GM11168 (cell line): ENCODE measurements around the gene TMEM39B.
"Not testable (repeated sequence)": the region's sequence is repeated elsewhere in the genome, so short reads cannot be mapped to it uniquely, and the experiment has no call there.

Experiments
- in situ Hi-C: fragments of 300-500 bp; cut with MboI; formaldehyde crosslinking; loops from one replicate; pipeline ENCODE4 v1.12.0; 2022; ENCODE audit warnings: low sequenced_read_pairs; ENCODE audit not compliant: unreplicated experiment

TMEM39B gene

GRCh38 chr1:32066489-32066873 lies 6.3 kb upstream of the TMEM39B start:
- in situ Hi-C loops: no loop called here

DNA sequence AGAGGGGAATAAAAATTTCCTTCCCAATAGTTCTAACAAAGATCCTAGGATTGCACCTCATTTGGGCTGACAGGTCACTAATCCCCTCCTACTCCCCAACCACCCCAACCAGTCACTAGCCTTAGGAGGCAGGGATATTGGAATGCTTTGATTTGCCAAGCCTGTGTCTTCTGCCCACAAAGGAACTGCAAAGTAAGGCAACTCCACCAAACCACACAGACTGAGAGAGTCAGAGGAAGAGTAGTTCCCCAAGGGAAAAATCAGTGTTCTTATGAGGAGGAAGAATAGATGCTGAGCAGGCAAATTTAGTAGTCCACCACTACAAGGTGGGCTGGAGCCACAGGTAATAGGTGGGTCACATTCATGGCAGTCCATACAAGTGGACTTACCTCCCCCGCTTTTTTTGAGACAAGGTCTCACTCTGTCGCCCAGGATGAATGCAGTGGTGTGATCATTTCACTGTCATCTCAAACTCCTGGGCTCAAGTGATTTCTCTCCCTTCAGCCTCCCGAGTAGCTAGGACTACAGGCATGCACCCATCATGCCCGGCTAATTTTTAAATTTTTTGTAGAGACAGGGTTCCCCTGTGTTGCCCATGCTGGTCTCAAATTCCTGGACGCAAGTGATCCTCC lies 3.7 kb upstream of the TMEM39B start:
- in situ Hi-C loops: no loop called here

- in situ Hi-C loops: no loop called here
These were observed 749 bp upstream of the TMEM39B start for GRCh38 chr1:32071758-32072621.

DNA sequence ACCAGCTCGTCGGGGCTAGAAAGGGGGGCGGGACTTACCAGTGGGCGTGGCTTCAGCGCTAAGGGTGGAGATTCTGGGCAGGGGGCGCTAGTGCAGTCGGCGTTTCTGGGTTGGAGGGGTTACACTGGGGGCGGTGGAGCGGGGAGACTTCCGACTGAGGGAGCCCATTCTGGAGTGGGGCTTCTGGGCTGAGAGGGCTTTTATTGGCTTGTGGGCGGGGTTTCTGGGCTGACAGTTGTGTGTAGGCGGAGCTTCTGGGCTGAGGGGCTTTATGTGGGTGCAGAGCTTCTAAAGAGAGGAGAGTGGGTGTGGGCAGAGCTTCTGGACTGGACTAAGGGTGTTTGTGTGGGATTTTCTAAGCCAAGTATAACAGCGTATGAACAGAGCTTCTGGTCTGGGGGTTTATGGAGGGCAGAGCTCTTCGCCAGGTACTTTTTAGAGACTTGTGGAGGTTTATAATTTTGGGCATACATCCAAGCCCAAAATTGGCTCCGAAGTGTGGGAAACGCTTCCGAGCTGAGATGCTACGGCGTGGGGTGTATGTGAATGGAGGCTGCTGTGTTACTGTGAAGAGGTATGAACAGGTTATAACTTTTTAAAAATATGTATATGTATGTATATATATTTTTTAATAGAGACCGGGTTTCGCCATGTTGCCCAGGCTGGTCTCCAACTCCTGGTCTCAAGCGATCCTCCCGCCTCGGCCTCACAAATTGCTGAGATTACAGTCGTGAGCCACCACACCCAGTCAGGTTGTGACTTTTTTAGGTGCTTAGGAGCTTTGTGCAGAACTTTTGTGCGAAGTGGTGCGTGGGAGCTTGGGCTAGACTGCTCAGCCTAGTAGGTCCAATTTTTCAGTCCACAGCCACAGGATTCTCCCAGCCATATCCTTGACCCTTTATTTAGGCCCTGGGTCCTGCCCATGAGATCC lies 825 bp downstream of the TMEM39B start:
- in situ Hi-C loops: no loop called here

GRCh38 chr1:32074841-32075240 lies 2.1 kb downstream of the TMEM39B start:
- in situ Hi-C loops: no loop called here

DNA sequence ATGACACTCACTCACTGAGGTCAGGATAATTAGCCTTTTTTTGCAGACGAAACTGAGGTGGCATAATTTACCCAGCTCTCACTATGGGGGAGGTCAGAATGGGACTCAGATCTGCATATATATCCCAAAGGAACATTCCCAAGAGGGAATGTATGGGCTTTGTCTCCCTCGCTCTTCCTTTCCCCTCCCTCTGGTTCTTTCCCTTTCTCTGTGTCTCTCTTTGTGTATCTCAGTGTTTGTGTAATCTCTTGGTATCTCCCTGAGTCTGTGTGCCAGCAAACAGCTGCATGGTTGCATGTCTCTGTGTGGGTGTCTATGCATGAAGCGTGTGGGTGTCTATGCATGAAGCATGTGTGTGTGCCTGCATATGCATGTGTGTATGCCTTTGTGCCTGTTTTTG lies 4.7 kb downstream of the TMEM39B start:
- in situ Hi-C loops: no loop called here

DNA sequence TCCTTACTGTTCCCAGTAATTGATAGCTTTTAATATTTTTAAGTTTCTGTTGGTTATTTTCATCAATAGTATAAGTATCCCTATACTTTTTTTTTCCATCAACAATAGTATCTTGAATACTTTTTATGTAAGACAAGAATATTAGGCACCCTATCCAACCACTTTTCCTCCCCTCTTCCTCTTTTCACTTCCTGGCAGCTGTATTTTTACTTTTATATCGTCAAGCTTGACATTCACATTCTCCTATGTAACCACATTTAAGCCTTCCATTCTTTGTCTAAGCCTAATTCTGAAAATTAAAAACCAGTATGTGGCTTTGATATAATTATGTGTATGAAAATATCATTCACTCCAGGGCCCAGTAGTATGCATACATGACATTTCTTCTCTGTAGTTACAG lies 9.3 kb downstream of the TMEM39B start:
- in situ Hi-C loops: no loop called here

GRCh38 chr1:32086381-32086780 lies 13.6 kb downstream of the TMEM39B start:
- in situ Hi-C loops: not testable (repeated sequence)

DNA sequence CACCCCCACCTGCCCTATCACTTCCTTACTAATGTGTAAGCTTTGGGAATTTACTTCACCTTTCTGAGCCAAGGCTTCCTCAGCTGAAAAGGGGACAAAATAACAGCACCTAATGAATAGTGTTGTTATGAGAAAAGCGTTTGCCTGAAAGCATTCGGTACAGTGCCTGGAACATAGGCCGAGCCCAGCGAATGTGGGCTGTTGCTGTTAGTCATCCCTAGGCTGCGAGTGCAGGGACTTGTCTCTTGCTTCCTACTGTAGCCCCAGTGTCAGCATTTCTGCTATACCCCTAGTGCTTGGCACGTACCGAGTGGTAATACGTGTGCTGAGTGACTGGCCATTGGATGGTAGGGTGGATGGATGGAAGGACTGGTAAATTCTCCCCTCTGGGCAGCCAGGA lies 18.4 kb downstream of the TMEM39B start:
- in situ Hi-C loops: no loop called here

- in situ Hi-C loops: no loop called here
These were observed 18.9 kb downstream of the TMEM39B start for GRCh38 chr1:32091591-32091990.

DNA sequence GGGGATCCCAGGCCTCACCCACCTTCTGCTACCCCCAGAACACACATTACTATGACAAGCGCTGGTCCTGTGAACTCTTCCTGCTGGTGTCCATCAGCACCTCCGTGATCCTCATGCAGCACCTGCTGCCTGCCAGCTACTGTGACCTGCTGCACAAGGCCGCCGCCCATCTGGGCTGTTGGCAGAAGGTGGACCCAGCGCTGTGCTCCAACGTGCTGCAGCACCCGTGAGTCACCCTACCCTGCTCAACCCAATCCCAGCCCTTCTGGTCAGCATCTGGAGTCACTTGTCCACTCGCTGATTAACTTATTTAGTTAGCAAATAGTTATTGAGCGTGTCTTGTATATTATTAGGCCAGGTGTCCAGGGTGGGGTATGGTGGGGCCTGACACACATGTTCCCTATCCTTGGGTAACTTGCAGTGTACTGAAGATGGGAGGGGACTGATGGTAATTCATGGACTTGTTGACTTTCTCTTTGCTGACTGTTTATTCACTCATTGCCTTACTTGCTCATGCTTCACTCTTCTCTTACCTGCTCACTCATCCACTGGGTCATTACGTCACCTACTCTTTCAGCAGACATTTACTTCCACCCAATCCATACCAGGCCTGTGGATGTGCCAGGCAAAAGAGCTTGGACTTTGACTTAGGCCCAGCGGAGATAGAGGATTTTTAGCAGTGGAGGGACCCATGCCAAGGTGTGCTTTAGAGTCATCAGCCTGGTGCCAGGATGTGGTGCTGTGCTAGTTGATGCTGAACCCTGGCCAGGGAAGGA lies 22.2 kb downstream of the TMEM39B start:
- in situ Hi-C loops: no loop called here

DNA sequence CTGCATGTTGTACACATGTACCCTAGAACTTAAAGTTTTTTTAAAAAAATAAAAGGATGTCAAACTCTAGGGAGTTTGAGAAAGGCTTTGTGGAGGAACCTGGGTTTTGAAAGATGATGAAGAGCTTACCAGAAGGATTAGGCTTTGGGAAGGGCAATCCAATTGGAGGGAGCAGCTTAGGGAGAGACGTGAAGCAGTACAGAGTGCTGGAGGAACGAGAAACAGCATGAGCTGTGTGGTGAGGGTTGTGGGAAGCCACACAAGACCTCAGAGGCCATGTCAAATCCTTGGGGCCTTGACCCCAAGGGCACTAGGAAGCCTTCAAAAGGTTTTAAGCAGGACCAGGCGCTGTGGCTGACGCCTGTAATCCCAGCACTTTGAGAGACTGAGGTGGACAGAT lies 26.7 kb downstream of the TMEM39B start:
- in situ Hi-C loops: no loop called here

GRCh38 chr1:32100359-32100758 lies 27.6 kb downstream of the TMEM39B start:
- in situ Hi-C loops: no loop called here

DNA sequence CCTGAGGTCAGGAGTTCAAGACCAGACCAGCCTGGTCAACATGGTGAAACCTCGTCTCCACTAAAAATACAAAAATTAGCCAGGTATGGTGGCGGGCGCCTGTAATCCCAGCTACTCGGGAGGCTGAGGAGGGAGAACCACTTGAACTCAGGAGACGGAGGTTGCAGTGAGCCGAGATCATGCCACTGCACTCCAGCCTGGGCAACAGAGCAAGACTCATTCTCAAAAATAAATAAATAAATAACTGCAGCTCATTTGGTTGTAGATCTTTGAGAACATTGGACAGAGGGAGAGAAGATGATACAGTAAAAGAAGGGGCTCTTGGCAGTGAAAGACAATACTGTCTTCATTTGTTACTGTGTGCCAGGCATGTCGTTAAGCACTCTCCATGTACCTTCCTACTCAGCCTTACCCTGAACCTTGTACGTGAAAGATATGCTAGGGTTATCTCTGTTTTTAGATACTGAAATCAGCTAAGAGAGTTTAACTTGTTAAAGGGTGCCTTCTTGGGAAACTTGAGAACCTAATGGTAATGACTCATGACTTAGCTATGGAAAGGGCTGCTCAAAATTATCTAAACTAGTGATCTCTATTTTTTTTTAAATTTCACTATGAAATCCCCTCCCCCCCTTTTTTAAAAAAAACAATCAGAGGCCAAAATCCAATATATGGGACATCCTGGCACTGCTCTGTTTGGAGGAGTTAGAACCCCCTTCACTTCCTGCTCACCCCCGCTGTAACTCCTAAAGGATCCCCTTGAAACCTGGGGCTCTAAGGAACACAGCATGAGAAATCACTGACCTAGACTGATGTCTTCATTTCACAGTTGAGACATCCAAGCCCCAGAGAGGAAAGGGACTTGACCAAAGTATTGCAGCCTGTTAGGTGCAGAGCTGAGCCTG lies 28.3 kb downstream of the TMEM39B start:
- in situ Hi-C loops: no loop called here

- in situ Hi-C loops: no loop called here
These were observed 31.4 kb downstream of the TMEM39B start for GRCh38 chr1:32104127-32104526.

DNA sequence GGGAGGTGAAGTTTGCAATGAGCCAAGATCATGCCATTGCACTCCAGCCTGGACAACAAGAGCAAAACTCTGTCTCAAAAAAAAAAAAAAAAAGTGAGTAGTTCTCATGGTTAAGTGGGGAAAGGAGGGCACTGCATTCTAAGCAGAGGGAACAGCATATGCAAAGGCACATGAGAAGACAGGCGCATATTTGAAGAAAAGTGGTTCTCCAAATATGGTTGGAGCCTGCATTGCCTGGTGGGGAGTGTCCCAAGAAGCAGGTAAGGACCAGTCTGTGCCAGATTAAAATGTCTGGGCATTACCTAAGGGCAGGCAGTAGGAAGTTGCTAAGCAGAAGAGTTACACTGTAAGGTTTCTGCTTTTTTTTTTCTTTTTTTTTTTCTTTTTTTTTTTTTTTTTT lies 32.6 kb downstream of the TMEM39B start:
- in situ Hi-C loops: no loop called here

GRCh38 chr1:32106663-32107275 lies 34.0 kb downstream of the TMEM39B start:
- in situ Hi-C loops: no loop called here

DNA sequence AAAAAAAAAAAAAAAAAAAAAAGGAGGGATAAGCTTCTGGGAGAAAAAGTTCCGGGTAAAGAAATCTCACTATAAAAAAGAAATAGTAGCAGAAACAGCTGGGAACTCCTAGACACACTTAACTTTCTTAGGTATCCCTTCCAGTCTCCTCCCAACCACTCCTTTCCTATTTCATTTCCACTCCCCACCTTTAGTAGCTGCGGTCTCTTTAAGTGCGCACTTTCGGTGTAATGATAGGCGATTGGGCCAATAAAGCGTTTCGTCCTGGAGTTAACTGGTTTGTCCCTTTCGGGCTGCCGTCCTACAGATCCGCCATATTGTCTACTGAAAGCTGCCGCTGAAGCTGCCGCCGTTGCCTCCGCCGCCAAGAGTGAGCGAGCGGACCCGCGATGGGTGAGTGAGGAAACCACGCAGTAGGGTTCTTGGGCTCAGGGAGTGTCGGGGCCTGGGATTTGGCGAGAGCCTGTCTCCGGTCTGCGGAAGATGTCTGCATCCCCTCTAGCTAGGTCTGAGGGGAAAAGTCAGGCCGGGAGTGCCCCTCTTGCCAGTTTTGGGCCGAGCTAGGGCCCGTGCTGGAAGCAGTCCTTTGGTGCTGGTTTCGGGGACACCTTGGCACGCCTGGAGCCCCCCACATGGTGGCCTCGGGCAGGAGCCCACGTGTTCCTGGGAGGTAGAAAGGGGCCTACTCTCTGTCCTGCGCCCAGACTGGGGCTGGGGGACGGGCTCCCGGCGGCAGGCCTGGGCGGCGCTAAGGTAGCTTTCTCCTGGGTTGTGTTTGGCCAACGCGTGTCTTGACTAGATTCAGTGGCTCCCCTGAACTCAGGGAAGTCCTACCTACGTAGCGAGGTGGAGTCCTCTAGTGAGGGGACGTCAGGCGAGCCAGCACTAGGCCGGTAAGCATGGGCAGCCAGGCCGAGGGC lies 35.3 kb downstream of the TMEM39B start, which contains the start of gene KPNA6:
KPNA6 (plus strand) TSS at position 315 of the 920 bp plus-strand sequence; CDS start at position 390, 75 bp downstream.
- in situ Hi-C loops: no loop called here
